Measurements from ENCODE around the gene SLC25A44.
A peak's percentile ranks its signal among the peaks of the same experiment; 100 is the strongest.

The SLC25A44 gene

DNA sequence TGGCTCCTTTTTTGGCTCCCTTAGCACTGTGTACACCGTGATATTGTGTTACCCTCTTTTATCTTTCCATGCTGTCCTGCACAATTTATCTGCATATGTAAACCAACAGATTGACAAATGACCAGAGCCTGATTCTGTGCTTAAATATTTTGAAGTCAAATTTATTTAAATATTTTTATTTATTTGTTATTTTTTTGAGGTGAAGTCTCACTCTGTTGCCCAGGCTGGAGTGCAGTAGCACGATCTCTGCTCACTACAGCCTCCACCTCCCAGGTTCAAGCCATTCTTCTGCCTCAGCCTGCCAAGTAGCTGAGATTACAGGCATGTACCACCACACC, 31.7 kb downstream of the SLC25A44 start:
- DNase-seq (ENCODE audit: extremely low spot score) = no peak
- CTCF ChIA-PET = interaction anchor here (0.6 to 14.6 kb wide), 52 partner anchors 8 to 395 kb away, joined by 3 to 306 read pairs (median 5); partner anchors contain the start of genes ARHGEF2, BGLAP, PAQR6 and PMF1
- TF ChIP-seq CTCF (IDR thresholded peaks at IDR 0.05; ENCODE audit: control extremely low read depth, extremely low read depth, low read depth, missing control alignments) = no peak
- POLR2A ChIA-PET = interaction anchor here (0.6 to 1.5 kb wide), 6 partner anchors 8 to 915 kb away, joined by 3 to 9 read pairs (median 5); partner anchors contain the start of gene PMF1

DNA sequence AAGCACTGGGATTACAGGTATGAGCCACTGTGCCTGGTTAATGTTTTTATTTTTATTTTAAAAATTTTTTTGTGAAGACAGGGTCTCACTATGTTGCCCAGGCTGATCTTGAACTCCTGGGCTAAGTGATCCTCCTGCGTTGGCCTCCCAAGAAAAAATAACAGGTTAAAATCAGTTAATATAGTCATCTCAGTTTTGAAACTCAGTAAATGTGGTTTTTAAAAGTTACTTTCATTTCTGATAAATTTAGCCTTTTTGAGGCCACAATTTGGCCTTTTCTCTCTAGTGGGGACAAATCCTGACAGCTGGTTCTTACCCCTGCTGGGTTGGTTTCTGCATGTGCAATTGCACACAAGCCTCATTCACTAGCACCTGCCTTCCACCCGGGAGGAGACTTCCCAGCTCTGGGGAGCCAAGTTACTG, 32.2 kb downstream of the SLC25A44 start:
- no peak for TF ChIP-seq CTCF (IDR thresholded peaks at IDR 0.05; ENCODE audit: control extremely low read depth, extremely low read depth, low read depth, missing control alignments)
- peak; percentile 75 for DNase-seq (ENCODE audit: extremely low spot score)
- ChIA-PET POLR2A (interaction anchor here (0.6 to 1.5 kb wide), 4 partner anchors 9 to 71 kb away, joined by 3 to 9 read pairs (median 6); partner anchors contain the start of gene PMF1), CTCF (interaction anchor here (0.7 to 14.6 kb wide), 26 partner anchors 9 to 160 kb away, joined by 3 to 306 read pairs (median 8); partner anchors contain the start of genes PAQR6, PMF1, SEMA4A and SLC25A44)

DNA sequence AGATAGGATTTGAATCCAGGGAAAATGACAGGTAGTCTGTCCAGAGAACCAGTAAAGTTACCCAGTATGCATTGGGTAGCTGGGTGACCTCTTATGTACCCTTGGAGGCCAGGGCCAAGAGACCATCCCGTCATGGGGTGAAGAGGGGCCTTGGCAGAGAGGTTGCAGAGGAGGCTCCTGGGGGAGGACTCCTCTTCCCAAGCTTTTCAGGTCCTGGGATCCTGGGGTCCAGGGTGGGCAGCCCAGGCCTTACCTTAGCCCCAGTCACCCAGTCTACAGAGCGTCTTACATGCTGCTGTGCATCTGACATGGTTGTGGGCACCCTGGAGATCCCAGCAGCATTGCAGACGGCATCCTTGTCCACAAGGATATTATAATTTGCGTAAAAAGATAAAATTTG, 32.9 kb downstream of the SLC25A44 start:
- peak; percentile 28 for DNase-seq (ENCODE audit: extremely low spot score)
- no peak for TF ChIP-seq CTCF (IDR thresholded peaks at IDR 0.05; ENCODE audit: control extremely low read depth, extremely low read depth, low read depth, missing control alignments)
- ChIA-PET POLR2A (interaction anchor here (0.6 kb wide), 1 partner anchor 44 kb away, joined by 7 read pairs; no protein-coding TSS in a partner anchor), CTCF (interaction anchor here (0.9 to 14.6 kb wide), 16 partner anchors 8 to 135 kb away, joined by 3 to 306 read pairs (median 12); partner anchors contain the start of genes PAQR6, PMF1, SEMA4A and SMG5)

GRCh38 chr1:156228501-156228900, 34.6 kb downstream of the SLC25A44 start:
- DNase-seq (ENCODE audit: extremely low spot score) = no peak
- no peak for TF ChIP-seq CTCF (IDR thresholded peaks at IDR 0.05; ENCODE audit: control extremely low read depth, extremely low read depth, low read depth, missing control alignments)
- CTCF ChIA-PET = interaction anchor here (1.3 to 14.6 kb wide), 3 partner anchors 10 to 91 kb away, joined by 3 to 306 read pairs (median 12); partner anchors contain the start of gene SEMA4A
- POLR2A ChIA-PET = interaction anchor here (0.6 kb wide), 1 partner anchor 19 kb away, joined by 3 read pairs; no protein-coding TSS in a partner anchor

DNA sequence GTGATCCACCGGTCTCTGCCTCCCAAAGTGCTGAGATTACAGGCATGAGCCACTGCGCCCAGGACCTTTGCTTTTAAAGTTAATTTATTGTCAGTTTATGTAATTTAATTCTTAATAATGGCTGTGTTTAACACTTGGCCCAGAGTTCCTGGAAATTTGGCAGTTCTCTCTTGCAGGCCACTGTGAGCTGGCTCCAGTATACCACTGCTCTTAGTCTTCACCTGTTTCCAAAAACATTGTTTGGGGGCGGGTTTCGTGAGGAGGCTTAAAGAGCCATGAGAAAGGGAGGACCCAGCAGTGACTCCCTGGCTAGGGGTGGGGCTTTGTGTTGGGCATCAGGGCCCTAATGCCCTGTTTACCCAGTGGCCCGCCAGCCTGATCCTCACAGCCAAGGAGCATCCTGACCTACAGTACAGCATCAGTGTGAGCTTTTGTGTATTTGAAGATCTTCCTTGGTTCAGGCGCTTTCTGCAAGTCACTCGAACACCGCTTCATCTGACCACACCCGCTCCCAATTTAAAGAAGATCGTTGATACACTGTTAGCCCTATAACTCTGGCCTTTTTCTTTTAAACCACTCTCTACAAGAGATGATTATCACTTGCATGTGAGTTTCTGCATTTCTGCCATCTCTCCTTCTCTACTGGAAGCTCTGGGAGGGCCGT, 36.0 kb downstream of the SLC25A44 start:
- no peak for TF ChIP-seq CTCF (IDR thresholded peaks at IDR 0.05; ENCODE audit: control extremely low read depth, extremely low read depth, low read depth, missing control alignments)
- CTCF ChIA-PET = interaction anchor here (1.0 to 14.6 kb wide), 4 partner anchors 11 to 134 kb away, joined by 3 to 306 read pairs (median 4); partner anchors contain the start of genes PMF1 and SEMA4A
- DNase-seq (ENCODE audit: extremely low spot score) = no peak
- POLR2A ChIA-PET = interaction anchor here (0.9 kb wide), 1 partner anchor 17 kb away, joined by 3 read pairs; the partner anchor contains the start of gene PMF1

GRCh38 chr1:156230473-156230837, 36.6 kb downstream of the SLC25A44 start:
- ChIA-PET POLR2A (interaction anchor here (0.7 kb wide), 1 partner anchor 21 kb away, joined by 14 read pairs; no protein-coding TSS in a partner anchor), CTCF (interaction anchor here (0.6 to 14.6 kb wide), 5 partner anchors 11 to 135 kb away, joined by 3 to 306 read pairs (median 3); partner anchors contain the start of genes PMF1 and SEMA4A)
- TF ChIP-seq CTCF (IDR thresholded peaks at IDR 0.05; ENCODE audit: control extremely low read depth, extremely low read depth, low read depth, missing control alignments) = no peak
- DNase-seq (ENCODE audit: extremely low spot score) = no peak

Measured in GM10248 (cell line).